SKM-1 treated with dmso at 0.1 percent for 144 hours (cell line): ENCODE data around the gene PRRT2.
A peak's percentile ranks its signal among the peaks of the same experiment; 100 is the strongest.
"Not testable (repeated sequence)": the region's sequence is repeated elsewhere in the genome, so short reads cannot be mapped to it uniquely, and the experiment has no call there.

Experiments
- DNase-seq: peaks from one replicate; lab custom pipeline; 2025; ENCODE audit not compliant: unreplicated experiment; lab: John Stamatoyannopoulos, UW

PRRT2 gene

DNA sequence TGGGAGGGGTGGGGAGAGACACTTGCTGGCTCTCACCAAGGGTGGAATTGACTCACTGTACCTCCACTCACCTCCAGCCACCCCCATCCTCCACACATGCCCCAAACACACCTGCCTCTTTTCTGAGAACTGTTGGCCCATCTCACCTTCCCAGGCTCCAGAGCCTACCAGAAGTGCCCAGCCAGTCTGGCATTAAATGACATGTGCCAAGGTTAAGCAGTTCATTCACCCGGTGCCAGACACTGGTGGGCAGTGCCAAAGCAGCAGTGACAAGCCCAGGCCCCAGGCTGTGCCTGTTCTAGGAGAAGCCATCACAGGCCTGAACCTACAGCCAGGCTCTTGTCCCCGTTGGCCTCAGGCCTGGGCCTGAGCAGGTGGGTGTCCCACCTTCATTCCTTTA is 19.5 kb downstream of the PRRT2 start:
- DNase-seq = no peak

DNA sequence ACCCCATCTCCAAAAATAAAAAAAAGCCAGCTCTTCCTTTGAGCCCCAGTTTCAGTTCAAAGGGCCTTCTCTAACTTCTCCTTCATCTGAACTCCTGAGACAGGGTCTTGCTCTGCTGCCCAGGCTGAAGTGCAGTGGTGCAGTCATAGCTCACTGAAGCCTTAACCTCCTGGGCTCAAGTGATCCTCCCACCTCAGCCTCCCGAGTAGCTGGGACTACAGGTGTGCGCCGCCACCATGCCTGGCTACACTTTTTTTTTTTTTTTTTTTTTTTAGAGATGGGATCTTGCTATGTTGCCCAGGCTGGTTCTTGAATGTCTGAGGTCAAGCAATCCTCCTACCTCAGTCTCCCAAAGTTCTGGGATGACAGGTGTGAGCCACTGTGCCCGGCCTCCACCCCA is 21.2 kb downstream of the PRRT2 start:
- DNase-seq = not testable (repeated sequence)

DNA sequence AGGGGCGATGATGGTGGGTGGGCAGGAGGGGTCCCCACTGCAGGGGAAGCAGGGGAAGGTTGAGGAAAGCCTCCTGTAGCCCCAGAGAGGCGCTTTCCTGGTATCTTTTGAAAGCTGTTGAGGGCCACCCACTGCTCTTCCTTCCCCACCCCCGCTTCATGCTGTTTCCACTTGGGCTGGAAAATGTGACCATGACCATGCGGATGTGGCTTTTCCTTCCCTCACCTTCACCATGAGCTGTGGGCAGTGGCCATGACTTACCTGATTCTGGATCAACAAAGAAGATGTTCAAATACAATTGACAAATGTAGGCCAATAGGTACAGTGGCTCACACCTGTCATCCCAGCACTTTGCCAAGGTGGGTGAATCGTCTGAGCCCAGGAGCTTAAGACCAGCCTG is 22.1 kb downstream of the PRRT2 start:
- no peak for DNase-seq

DNA sequence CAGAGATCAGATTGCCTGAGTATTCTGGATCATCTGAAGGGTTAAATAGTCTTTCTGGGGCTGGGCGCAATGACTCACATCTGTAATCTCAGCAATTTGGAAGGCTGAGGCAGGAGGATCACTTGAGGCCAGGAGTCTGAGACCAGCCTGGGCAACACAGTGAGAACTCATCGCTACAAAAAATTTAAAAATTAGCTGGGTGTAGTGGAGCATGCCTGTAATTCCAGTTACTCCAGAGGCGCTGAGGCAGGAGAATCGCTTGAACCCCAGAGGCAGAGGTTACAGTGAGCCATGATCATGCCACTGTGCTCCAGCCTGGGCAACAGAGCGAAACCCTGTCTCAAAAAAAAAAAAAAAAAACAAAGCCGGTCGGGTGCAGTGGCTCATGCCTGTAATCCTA is 23.9 kb downstream of the PRRT2 start:
- no peak for DNase-seq

DNA sequence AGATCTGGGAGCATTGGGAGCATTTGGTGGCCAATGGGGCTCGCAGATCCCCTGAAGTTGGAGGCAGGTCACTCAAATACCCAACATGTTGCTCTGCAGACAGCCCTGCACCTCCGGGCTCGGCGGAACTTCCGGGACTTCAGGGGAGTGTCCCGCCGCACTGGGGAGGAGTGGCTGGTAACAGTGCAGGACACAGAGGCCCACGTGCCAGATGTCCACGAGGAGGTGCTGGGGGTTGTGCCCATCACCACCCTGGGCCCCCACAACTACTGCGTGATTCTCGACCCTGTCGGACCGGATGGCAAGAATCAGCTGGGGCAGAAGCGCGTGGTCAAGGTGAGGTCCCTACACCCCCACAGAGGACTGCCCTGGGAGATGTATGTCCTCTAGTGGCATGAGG is 24.6 kb downstream of the PRRT2 start:
- DNase-seq = no peak

DNA sequence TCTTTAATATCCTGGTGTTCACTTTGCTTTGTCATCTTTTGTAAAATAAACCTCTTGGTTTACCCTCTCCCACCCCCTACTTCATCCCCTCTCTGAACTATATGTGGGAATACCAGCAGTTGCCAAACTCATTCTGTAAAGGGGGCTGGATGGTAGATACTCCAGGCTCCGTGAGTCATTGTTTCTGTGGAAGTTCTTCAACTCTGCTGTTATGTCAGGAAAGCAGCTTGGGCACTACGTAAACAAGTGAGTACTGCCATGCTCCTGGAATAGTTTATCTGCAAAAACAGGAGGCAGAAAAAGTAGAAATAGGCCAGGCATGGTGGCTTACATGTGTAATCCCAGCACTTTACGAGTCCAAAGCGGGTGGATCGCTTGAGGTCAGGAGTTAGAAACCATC is 25.8 kb downstream of the PRRT2 start:
- no peak for DNase-seq

DNA sequence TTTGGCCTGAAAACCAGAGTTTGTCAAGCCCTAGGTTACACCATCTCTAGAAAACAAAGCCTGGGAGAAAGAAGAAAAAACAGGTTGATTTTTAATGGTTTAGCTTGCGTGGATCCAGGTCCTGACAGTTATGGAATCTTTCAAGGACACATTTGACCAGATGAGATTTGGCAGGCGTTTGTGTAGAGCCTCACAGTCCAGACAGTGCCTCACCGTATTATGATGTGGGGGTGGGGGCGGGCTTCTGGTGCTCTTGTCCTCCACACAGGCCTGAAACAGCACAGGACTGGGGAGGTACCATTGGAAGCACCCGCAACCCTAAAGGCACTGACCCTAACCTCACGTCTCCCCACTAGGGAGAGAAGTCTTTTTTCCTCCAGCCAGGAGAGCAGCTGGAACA is 27.8 kb downstream of the PRRT2 start:
- no peak for DNase-seq

DNA sequence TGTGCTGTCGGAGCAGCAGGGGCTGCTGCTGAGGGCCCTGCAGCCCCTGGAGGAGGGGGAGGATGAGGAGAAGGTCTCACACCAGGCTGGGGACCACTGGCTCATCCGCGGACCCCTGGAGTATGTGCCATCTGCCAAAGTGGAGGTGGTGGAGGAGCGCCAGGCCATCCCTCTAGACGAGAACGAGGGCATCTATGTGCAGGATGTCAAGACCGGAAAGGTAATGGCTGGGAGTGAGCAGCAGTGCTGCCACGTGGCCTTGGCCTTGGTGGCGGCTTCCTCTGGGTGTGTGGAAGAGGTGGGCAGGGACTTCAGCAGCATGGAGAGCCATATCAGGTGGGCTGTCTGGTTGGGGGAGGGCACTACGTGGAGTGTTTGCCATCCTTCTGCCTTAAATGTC is 28.2 kb downstream of the PRRT2 start:
- no peak for DNase-seq

DNA sequence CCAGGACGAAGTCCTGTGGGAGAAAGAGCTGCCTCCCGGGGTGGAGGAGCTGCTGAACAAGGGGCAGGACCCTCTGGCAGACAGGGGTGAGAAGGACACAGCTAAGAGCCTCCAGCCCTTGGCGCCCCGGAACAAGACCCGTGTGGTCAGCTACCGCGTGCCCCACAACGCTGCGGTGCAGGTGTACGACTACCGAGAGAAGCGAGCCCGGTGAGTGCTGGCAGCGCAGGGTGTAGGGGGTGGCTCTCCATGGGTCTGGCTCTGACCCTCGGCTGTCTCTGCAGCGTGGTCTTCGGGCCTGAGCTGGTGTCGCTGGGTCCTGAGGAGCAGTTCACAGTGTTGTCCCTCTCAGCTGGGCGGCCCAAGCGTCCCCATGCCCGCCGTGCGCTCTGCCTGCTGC is 29.6 kb downstream of the PRRT2 start:
- DNase-seq = no peak

DNA sequence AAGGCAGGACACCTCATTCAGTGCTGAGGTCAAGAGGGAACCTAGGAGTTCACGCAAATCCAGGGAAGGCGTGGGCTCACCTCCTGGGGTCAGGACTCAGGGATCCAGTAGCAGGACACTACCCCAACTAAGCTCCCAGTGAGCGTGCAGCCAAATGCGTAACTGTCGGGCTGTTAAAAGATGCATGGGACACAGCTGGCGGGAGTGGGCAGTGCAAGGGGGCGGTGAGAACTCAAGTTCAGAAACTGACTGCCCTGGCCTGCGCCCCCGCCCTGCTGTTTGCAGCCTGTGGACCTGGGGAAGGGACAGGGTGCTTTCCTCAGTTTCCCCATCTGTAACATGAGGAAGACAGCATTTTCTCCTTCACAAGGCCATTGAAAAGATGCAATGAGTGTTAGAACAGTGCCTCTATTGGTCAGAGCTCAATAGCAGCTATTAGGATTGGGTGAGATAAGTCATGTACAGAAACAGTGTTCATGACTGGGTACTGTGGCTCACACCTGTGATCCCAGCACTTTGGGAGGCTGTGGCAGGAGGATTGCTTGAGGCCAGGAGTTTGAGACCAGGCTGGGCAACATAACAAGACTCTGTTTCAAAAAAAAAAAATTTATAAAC is 30.8 kb downstream of the PRRT2 start:
- no peak for DNase-seq

DNA sequence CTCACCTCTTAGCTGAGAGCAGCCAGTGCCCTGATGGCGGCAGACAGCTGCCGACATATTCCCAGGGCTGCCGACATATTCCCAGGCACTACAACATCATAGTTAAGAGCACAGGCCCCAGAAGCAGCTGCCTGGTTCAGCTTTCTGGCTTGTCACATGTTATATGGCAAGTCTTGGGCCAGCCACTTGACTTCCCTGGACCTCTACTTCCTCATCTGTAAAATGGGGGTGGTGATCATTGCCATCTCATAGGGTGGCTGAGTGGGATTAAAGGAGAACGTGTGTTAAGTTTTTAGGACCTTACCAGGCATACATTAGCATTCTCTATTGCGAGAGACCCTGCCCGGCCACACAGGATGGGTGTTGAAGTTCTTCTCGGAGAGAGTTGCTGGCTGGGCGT is 31.9 kb downstream of the PRRT2 start:
- no peak for DNase-seq

DNA sequence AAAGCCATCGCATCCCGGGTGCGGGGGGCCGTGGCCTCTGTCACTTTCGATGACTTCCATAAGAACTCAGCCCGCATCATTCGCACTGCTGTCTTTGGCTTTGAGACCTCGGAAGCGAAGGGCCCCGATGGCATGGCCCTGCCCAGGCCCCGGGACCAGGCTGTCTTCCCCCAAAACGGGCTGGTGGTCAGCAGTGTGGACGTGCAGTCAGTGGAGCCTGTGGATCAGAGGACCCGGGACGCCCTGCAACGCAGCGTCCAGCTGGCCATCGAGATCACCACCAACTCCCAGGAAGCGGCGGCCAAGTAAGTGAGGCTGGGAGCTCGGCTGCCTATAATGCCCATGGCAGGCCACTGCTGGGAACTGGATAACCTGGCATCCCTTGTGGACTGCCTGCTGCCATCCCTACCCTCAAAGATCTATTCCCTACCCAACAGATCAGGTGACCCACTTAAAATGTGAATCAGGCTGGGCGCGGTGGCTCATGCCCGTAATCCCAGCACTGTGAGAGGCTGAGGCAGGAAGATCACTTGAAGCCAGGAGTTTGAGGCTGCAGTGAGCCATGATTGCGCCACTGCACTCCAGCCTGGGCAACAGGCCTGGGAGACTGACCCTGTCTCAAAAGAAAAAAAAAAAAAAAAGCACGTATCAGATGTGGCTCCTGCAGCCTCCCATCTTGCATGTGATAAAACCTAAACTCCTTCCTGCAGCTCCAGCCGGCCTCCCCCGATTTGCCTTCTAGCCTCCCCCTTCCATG is 32.8 kb downstream of the PRRT2 start:
- DNase-seq = no peak

DNA sequence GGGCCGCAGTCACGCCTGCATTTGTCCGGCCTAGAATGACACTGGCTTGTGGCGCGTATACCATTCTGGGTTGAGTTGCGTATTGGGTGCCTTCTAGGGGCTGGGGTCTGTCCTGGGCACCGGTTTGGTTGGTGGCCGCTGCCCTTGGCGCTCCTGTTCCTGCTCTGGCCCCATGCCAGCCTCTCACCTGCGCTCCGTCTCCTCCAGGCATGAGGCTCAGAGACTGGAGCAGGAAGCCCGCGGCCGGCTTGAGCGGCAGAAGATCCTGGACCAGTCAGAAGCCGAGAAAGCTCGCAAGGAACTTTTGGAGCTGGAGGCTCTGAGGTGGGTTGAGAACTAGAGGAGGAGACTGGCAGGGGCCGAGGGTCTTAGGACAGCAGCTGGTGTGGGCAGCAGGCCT is 33.7 kb downstream of the PRRT2 start:
- no peak for DNase-seq

DNA sequence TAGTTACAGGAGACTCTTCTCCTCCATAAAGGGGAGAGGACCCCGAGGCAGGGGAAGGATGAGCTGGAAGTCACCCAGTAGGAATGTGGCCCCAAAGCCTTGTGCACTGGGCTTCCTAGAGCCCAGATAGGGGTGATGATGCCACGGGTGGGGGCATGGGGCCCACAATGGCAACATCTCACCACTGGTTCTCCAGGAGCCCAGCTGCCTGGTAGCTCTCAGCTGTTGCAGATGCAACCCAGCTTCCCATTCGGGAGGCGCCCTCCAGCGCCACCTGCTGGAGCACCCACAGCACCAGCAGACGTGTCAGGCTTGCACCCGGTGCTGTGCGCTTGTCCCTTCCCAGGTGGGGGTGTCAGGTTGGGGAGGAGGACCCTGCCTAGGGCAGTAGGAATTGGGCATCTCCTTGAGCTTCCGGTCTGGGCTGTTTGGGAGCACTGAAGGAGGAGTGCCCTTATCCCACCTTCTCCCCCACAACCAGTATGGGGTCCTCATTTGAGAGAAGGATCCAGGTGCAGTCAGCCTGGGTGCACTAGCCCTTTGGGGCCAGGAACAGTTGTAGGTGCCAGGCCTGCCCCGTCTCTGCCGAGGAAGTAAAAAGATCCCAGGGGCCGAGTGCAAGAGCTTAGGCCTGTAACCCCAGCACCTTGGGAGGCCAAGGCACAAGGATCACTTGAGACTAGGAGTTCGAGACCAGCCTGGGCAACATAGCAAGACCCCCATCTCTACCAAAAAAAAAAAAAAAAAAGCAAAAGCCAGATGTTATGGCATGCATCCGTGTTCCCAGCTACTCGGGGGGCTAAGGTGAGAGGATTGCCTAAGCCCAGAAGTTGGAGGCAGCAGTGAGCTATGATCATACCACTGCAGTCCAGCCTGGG is 36.7 kb downstream of the PRRT2 start:
- peak; percentile 66 for DNase-seq

DNA sequence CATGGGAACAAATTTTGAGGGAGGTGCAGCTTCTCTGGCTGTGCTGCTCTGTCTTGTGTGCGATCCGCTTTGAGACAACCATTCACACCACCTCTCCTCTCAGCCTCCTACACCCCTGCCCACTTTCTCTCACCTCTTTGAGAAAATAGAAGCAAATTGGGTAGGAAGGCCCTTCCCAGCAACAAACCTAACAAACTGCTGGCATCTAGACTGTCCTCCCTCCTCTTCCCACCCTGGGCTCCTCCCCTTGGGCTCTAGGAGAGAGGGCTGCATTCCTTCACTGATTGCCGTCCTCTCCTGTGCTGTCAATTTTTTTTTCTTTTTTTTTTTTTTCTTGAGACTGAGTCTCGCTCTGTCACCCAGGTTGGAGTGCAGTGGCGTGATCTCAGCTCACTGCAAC is 37.5 kb downstream of the PRRT2 start:
- no peak for DNase-seq

DNA sequence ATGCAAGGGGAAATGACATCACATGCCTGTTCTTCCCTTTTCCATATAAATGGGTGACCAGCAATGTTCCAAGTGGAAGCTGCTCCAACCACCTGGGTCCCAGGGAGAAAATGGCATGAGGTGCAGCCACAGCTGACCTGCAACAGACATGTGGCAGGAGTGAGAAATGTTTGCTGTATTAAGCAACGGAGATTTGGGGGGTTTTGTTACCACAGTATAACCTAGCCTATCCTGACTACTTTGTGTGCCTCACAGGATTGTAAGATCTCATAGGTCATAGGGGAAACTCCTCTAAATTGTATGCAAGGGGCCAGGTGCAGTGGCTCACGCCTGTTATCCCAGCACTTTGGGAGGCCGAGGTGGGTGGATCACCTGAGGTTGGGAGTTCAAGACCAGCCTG is 39.0 kb downstream of the PRRT2 start:
- no peak for DNase-seq

DNA sequence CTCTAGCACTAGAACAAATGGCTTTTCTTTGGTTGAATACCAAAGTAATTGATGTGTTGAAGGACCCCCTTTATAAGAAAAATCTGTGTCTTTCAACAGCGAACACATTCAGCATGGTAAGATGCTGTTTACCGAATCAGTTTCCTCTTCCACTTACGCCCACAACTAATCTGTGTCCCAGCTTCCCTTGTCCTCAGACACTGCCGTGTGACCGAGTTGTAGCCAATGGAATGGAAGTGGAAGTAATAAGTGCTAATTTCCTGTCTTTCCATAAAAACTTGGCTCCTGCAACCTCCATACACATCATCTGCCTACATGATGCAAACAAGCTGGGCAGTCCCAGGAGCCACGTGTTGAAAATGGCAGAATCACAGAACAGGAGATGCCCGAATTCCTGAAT is 40.7 kb downstream of the PRRT2 start:
- no peak for DNase-seq

DNA sequence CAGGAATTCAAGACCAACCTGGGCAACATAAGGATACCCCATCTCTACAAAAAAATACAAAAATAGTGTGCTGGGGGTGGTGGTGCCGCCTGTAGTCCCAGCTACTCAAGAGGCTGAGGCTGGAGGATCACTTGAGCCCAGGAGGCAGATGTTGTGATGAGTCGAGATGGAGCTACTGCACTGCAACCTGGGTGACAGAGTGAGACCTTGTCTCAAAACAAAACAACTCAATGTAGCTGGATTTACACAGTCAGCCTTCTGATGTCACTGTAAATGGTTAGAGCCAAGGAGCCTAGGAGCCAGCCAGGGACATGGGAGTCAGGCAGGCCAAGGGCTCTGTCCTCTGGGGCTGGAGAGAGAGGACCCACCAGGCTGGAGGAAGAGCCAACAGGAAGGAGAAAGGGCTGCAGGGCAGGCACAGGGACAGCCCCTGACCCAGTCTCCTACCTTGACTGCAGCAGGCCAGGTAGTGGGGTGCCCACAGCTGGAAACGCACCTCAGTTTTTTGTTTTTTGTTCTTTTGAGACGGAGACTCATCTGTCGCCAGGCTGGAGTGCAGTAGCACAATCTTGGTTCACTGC is 42.6 kb downstream of the PRRT2 start:
- DNase-seq = no peak

DNA sequence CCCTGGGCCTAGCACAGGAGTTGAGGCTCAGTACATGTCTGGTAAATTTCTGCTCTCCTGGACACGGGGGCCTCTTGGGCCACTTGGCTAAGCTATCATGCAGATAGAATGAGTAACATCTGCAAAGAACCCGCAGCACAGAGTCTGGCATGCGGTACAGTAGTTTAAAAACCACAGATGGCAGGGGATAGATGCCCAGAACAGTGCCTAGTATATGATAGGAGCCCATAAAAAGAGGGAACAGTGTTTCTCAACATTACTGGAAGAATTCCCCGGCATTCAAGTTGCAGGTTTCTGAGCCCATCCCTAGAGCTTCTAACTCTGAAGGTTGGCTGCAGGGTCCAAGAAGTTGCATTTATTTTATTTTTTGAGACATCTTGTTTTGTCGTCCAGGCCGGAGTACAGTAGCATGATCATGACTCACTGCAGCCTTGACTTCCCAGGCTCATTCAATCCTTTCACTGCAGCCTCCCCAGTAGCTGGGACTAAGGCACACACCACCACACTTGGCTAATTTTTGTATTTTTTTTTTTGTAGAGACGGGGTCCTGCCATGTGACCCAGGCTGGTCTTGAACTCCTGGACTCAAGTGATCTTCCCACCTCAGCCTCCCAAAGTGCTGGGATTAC is 45.3 kb downstream of the PRRT2 start:
- DNase-seq = no peak

DNA sequence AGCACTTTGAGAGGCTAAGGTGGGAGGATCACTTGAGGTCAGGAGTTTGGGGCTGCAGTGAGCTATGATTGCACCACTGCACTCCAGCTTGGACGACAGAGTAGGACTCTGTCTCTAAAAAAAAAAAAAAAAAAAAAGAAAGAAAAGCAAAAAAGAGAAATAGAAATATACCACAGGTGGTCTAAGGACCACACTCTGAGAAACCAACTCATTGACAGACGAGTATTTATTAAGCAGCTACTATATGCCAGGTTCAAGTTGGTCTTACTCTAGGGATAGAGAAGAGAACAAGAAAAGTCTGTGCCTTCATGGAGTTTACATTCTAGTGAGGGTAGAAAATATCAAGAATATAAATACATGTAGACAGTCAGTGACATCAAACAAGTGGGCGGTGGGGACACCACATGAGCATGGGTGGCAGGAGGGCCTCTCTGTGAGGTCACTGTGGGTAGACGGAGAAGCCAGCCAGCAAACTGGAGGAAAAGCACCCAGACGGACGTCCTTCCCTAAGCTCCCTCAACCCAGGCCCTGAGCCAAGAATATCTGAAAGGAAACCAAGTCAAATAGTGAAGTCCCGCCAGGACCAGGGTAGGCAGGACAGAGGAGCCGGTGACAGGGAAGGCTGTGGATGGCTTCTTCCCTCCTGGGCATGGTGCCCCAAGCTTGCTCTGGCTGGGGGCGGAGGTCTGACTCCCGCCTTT is 46.3 kb downstream of the PRRT2 start:
- no peak for DNase-seq

DNA sequence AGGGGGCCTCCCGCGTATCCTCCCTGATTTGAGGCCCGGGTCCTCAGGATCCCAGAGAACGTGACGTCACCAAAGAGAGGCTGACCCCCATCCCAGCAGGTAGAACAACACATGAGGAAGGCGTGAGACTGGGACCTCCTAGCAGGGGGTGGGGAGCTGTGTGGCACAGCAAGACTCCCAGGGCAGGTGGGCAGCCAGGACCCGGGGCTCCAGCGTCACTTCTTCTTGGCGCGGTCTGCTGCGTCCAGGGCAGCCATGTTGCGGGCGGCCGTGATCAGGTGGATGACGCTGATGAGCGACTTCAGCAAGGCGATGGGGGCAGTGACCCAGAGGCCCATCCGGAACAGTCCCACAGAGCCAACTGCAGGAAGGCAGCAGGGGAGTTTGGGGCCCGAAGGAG is 47.0 kb downstream of the PRRT2 start:
- no peak for DNase-seq
